Ovary (tissue), 3 donors: Measurements from ENCODE around the gene ADAMTS2.

ENCODE experiments used
- CTCF ChIP-seq, 3 donors: fragments of 450-650 bp in 2 of 3; fragments of 200-600 bp in 1 of 3; IDR thresholded peaks; one replicate each; pipeline versions ENCODE4 v1.5.1 to v1.8.0; 2016 to 2022; ENCODE audit warnings: antibody characterized with exemption in 3 of 3, mild to moderate bottlenecking in 1 of 3
- EP300 ChIP-seq: sonication (generic); formaldehyde crosslinking; IDR thresholded peaks from one replicate; pipeline ENCODE4 v1.6.1; 2017; ENCODE audit warnings: antibody characterized with exemption
- POLR2A ChIP-seq: fragments of 450-650 bp; IDR thresholded peaks from one replicate; pipeline ENCODE4 v1.6.1; 2017; ENCODE audit warnings: antibody characterized with exemption, mild to moderate bottlenecking, moderate library complexity
- donor health status: DM: no; HTN: no; CAD: no.

DNA sequence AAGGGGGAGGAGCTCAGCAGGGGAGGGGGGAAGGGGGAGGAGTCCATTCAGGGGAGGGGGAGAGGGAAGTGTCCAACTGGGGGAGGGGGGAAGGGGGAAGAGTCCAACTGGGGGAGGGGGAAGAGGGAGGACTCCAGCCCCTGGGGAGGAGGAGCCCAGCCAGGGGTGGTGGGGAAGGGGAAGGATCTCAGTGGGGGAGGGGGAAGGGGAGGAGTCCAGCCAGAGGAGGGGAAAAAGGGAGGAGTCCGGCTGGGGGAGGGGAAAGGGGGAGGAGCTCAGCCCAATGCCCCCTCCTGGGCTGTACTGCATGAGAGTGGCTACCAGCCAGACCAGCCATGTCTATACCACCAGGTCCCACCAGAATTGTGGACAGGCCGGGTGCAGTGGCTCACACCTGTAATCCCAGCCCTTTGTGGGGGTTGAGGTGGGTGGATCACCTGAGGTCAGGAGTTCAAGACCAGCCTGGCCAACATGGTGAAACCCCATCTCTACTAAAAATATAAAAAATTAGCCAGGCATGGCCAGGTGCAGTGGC, 30.6 kb upstream of the ADAMTS2 start:
- no peak for TF ChIP-seq CTCF (IDR thresholded peaks at IDR 0.05)
- no peak for TF ChIP-seq POLR2A
- TF ChIP-seq EP300, result no peak
